ENCODE results near the gene GRIK2.

Gene GRIK2

DNA sequence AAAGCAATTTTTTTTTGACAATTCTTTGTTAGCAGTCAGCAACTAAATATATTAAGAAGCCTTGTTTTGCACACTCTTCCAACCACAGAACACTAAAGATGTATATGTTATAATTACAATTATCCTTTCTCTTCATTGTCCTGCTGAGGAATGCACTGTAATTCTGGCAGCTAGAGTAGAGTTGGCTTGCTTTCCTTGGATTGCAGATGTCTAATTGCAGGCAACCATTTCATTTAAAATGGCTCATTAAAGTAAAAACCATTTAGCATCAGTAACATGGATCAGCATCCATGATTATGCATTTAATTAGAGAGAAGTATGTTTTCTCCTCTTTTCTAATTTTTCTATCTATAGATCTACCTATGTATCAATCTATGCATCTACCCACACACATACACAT lies 335.4 kb downstream of the GRIK2 start:
- no peak for DNase-seq

DNA sequence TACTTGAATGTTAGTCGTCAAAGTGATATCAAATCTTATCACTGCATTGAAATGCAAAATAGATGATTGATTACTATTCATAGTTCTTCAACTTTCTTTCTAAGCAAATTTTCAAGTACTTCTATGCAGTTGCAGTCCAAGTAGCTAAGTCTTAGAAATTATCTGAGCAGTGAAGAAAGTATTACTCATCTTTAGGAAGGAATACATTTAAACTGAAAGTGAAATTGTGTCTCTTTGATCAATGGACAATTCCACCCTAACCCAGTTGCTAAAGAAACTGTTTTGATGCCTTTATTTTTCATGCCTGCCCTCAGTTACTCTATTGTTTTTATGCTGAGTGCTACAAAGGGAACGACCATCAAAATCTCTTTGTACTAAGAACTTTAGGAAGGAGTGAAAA lies 337.4 kb downstream of the GRIK2 start:
- peak; percentile 8 for DNase-seq

DNA sequence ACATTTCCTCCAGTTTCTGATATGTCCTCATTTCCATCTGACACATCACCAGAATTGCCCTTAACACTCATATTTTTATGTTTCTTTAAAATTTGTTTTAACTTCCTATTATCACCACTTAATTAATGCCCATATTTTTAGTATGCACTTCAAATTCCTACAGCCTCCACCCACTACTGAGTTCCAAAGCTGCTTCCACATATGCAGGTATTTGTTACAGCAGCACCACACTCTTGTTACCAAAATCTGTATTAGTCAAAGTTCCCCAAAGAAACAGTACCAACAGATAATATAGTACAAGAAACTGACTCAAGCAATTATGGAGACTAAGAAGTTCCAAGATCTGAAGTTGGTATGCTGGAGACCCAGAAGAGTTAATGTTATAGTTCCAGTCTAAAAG lies 340.4 kb downstream of the GRIK2 start:
- DNase-seq: no peak

DNA sequence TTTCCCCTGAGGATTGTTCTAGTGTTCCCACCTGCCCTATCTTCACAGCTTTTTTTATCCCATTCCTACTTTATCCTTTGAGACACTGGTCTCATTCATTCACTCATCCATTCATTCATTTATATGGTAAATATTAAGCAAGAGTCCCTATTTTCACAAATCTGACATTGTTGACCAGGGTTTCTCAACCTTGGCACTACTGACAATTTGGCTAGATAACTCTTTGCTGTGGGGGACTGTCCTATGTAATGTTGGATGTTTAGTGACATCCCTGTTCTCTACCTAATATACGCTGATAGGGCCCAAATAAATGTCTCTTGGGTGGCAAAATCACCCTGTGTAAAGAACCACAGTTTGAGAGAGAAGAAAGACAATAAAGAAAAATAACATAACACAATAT lies 345.0 kb downstream of the GRIK2 start:
- DNase-seq: no peak

DNA sequence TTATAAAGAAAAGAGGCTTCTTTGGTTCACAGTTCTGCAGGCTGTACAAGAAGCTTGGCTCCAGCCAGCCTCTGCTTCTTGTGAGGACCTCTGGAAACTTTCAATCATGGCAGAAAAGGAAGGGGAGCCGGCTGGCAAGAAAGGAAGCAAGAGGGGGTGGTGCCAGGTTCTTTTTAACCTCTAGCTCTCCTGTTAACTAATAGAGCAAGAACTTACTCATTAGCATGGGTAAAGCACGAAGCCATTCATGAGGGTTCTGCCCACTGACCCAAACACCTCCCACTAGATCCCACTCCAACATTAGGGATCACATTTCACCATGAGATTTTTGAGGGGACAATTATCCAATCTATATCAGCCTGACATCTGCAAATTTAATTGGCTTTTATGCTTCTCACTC lies 347.1 kb downstream of the GRIK2 start:
- no peak for DNase-seq

DNA sequence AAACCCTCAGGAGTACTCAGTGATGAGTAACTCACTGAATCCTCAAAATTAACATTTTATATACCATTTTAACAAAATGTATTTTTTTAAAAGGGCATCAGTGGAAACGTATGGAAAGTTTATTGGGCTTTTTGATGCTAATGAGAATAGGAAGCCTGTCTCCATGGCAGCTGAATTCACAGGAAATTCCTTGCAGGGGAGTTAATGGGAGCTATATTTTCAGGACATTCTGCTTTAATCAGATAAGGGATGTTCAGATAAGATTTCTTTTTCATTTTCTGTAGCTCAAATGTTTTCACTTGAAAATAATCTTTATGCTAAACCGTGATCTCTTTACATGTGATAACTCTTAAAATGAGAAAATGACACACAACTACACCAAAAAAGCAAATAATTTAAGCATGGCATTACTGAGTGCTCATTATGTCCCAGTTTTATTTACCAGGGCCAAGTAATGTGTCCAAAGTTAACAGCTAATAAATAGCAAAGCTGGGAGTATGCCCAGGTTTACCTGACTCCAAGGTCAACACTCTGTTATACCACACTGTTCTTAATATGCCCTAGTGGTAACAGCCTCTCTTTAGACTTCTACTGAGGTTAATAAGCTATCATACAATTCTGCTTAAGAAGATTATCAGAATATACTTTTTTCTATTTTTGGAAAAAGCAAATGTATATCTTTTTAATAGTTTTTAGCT lies 348.1 kb downstream of the GRIK2 start:
- no peak for DNase-seq

DNA sequence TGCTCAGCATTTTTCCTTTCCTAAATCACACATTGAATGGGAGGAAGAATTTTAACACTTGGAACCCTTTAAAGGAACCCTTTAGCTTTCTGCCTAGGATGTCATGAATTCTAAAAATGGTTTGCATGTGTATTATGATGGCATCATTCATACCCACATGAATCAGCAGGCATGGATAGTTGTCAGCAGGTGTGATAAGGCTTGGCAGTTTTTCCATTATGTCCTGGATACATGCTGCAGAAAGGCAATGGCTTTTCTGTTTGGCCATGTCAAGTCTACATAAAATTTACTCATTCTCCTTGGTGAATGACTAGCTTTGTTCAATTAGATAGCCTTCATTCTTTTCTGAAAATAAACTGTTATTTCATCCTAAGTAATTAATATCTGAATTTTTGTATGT lies 353.7 kb downstream of the GRIK2 start:
- DNase-seq: no peak

DNA sequence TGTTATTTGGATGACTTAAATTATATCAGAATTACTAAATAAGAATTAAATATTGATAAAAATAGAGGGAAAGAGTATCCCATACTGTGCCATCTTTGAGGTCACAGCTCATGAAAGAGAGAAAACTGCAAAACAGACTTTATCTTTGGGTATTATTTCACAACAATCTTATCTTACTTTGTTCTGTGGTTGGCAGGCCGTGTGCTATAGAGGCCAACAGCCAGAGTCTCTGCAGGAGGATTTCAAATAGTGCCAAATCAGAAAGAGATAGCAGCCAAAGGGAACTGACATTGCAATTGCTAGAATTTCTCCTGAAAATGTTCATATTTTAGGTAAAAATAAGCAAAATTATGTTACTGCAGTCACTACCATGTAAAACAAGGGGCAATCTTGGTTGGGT lies 354.2 kb downstream of the GRIK2 start:
- DNase-seq: peak; percentile 66

DNA sequence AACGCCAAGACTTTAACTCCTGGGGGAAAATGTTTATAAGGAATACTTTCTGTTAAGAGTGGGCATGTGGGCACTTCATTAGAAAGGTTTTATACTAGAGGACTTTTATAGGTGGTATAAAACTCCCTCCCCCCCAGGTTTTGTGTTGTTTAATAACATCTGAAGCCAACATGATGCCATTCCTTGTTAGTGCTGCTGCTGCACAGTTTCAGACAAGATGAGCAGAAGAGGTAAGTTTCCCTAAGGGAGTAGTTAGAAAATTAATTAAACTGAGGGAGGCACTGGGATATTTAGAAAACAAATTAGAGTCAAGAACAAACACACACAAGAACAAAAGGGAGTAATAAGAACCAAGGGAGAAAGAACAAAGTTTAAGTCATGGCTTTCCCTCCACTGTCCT lies 362.4 kb downstream of the GRIK2 start:
- DNase-seq: no peak

DNA sequence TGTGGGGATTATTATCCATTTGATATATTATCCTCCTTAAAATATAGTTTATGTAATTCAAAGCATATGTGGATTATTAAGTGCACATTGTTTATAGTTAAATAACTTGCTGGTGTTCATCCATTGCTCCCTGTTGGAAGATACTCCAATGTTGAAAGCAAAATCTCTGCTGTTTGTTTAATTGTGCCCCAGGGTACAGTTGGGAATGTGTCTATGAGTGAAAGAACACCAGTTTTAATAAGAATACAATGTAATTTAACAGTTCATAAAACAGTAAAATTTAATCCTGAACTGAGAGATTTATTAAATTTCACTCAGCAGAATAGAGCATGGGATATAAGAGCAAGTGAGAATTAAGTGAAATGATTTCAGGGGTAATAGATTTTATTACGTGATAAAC lies 364.9 kb downstream of the GRIK2 start:
- no peak for DNase-seq

DNA sequence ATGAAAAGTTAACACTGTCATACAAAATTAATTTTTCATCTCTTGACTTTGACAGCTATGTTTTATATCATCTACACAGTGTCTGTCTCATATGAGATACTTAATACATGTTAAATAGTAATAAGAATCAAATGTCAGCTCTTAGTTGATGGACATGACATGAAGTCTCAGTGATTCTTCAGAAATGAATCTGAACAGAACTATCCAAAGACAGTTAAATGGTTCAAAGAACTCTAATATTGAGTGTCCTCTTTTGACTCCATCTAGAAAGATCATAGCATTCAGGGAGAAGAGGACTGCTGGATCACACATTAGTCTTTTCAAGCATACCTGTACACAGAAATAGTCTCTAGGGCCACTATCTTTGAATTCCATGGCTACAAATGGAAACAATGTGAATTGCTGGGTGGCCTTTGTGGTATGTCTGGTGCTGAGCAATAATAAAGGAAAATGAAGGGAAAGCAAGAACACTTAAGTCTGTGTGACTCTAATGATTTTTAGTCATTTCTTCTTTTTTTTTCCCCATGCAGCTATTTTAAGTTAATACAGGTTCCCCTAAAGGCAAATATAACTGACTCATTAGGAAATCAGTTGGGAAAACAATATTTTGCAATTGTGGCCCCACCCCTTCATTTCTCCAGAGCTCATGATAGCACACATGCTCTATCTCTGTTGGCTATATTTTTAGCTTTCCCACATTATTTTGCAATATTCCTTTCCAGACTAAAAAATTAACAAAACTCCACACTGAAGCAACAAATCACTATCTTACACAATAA lies 367.5 kb downstream of the GRIK2 start:
- peak; percentile 98 for DNase-seq

DNA sequence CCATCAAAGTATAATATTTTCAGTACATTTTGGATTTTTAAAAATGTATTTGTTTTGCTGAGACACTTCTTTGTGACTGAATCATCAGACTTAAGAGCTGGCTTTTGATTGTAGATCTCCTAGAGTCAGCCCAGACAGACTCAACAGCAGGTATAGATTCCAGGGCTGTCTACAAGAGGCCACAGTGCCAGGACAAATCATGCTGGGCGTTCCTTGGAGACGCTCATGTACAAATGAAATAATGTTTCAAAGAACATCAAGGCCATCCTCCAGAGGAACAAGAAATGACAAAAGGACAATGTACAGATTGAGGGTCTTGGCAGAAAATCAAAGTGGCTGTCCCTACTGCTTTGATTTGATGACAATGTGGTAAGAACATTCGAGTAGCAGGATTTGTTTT lies 369.3 kb downstream of the GRIK2 start:
- no peak for DNase-seq

DNA sequence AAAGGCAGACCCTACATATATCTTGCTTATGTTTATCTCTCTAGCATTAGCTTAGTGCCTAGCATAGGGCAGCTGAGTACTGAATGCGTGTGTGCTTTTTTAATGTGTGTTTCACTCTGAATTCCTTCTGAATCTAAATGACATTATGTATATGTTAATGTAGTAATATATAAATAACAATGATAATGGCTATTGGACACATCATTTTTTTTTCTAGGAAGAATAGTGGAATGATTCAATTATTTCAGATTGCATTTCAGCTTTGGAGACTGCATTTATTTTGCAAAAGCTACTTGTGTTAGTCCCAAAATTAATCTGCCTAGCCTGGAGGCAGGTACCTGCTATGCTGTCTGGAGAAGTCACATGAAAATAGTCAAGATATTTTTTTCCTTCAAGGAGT lies 371.8 kb downstream of the GRIK2 start:
- DNase-seq: no peak

DNA sequence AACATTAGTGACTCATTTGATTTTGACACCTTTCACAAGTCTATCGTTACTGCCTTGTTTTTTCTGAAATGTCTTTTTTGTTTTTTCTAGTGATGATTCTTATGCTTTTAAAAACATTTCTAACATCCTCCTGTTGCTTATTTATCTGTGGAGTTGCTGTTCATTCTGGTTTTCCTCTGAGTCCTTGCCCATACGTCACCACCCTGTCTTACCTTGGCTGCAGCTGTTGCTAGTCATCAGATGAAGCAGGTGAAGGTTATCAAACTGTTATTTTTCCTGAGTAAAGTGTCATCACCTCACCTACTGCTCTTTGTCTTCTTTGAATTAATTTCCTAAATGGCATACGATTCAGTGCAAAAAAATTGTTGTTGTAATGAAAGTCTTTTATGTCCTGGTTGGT lies 376.6 kb downstream of the GRIK2 start:
- DNase-seq: no peak

DNA sequence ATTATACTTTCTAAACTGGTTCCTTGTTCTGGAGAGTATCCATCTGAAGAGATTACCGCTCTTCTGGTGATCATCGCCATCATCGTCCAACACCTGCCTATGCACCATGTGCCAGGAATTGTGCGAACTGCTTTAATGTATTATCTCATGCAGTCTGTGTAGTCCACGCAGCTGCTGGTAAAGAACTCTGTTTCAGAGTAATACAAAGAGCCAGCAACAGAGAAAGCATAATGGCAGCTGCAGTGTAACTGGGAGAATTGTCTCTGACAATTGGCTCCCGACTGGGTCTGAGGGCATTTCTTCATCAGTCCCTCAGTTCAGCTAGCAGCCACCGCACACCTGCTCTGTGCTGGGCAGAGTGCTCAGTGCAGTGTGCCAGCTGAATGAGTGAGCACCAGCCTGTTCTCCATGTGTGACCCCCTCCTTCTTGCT lies 383.4 kb downstream of the GRIK2 start:
- no peak for DNase-seq

DNA sequence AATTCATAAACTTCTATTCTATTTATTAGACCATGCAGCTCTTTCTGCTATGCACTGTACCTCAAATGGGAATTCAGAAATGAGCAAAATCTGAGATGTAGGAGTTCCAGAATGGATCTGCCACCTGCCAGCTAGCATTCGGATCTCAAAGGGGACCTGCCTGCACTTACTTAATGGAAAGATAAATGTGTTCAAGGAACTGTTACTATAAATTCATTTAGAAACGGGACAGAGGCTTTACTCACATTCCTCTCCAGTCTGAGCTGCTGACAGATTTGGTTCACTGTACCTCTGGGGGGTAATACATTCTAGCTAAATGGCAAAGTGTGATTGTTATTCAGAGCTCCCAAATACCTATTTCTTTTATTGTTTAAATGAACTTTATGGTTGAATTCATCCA lies 384.1 kb downstream of the GRIK2 start:
- DNase-seq: no peak

DNA sequence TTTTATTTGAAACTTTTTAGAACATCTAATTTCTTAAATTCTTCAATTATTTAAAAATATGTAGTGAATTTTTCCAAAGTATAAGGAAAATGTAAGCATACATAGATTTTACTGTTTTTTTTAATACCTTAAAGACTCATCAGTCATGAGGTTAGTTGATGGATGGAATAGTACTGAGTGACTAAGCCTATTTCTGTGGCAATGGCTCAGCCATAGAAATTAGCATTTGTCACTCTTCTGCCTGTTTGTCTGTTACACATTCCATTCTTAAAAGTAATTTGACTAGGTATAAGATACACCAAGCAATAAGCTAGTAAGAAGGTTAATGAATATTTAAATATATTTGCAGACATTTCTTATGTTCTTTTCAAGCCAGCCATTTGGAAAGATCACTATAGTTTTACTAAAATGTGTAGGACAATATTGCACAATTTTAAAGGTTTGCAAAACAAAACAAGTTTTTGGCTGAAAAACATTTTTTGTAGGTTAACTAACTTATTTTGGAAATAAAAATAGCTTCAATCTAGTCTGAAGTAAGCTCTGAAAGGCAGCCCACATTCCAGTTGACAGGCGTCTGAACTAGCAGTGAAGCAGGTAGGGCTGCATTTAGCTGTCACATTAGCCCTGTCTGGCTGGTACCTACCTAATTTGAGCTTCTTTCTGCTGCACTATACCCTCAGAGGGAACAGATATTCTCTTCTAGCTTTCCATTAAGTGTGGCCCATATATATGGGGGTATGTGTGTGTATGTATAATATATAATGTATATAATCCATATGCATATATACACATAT lies 385.7 kb downstream of the GRIK2 start:
- DNase-seq: peak; percentile 8

DNA sequence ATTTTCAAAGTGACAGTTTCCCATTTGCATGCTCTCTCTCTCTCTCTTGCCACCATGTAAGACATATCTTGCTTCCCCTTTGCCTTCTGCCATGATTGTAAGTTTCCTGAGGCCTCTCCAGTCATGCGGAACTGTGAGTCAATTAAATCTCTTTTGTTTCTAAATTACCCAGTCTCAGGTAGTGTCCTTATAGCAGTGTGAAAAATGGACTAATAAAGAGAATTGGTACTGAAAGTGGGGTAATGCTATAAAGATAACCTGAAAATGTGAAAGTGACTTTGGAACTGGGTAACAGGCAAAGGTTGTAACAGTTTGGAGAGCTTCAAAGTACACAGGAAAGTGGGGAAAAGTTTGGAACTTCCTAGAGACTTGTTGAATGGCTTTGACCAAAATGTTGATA lies 389.8 kb downstream of the GRIK2 start:
- no peak for DNase-seq

DNA sequence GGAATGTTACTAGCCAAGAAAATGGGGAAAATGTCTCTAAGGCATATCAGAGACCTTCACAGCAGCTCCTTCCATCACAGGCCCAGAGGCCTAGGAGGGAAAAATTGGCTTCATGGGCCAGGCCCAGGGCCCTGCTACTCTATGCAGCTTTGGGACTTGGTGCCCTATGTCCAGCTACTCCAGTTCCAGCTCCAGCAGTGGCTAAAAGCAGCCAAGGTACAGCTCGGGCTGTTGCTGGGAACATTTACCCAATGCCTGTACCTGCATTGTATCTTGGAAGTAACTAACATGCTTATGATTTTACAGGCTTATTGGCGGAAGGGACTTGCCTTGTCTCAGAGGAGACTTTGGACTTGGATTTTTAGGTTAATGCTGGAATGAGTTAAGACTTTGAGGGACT lies 390.6 kb downstream of the GRIK2 start:
- DNase-seq: no peak

DNA sequence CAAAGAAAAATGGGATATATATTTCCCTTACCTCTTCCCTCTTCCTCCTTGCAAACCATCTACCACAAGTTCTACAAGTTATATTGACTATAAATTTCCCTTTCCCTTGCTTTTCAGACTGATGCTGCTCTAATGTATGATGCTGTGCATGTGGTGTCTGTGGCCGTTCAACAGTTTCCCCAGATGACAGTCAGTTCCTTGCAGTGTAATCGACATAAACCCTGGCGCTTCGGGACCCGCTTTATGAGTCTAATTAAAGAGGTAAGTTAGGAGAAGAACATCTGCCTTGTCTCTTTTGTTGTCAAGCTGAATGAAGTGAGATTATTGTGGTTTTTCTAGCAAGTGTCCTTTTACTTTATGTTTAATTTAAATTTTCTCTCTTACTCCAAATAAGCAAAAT lies 406.0 kb downstream of the GRIK2 start:
- DNase-seq: no peak

DNA sequence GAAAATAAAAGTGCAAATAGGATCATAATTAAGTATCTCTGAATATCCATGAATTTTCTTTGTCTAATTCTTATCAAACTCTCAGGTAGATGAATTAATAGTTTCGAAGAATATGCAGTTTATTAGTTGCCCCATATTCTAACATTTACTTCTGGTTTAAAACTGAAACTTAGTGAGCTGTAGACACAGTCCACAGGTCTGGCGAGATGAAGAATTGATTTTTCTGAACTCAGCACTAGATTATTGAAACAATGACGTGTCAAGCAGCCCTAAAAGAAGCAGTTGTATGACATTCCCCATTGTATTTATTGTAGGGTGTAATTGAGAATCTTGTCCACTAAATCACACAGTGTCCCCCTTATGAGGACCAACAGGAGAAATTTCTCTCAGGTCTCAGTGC lies 407.1 kb downstream of the GRIK2 start:
- DNase-seq: no peak

DNA sequence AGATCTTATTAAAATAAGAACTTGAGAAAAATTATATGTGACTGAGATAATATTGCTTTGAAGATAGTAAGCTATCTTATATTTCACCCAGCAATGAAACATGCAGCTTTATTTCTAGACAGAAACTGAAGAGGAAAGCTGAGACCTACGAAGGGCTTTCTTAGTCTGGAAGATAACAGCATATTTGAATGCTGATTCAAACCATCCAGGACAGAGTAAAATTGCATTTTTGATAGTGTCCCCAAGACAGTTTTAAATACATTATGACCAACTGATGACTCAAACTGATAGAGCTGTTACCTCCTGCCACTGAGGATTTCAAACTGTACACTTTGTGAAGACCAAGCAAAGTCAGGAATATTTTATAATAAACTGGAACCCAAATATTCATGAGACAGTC lies 409.6 kb downstream of the GRIK2 start:
- no peak for DNase-seq

DNA sequence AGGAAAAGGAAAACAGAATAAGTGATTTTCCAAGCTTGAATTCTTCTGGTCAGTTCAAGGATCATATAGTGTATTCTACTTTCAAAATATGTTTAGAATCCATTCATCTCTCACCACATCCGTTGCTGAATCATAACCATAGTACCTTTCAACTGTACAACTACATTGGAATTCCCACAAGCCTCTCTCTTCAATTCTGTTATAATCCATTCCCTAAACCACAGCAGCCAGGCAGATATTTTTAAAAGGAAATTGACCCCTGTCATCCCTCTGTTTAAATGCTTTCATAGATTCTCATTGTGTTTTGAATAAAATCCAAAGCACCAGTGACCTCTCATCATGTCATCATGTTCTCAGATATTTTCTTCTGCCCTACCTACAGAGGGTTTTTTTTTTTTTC lies 412.7 kb downstream of the GRIK2 start:
- no peak for DNase-seq

DNA sequence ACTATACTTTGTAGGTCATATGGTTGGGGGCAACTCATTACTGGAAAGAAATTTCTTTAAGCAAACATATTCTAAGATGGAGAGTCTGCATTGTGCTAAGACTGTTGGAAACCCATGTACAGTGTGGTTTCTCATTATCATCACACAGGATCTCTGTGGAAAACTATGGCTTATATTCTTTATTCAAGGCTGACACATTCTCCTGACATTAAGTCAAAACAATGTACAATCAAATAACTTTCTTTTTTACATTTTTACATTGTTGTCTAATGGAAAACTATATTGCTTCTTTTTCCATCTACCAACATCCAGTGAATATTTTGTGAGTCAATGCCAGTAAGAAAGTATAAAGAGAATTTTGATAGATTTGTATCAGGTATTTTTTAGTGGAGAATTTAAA lies 417.6 kb downstream of the GRIK2 start:
- DNase-seq: no peak
